HUDEP-2 (cell line): ENCODE results near the gene MYO18B.

Source experiments
- DNase-seq, 76 experiments: peaks; one replicate each; lab custom pipeline; 2025; ENCODE audit not compliant: unreplicated experiment in 76 of 76; lab: John Stamatoyannopoulos, UW

MYO18B gene

DNA sequence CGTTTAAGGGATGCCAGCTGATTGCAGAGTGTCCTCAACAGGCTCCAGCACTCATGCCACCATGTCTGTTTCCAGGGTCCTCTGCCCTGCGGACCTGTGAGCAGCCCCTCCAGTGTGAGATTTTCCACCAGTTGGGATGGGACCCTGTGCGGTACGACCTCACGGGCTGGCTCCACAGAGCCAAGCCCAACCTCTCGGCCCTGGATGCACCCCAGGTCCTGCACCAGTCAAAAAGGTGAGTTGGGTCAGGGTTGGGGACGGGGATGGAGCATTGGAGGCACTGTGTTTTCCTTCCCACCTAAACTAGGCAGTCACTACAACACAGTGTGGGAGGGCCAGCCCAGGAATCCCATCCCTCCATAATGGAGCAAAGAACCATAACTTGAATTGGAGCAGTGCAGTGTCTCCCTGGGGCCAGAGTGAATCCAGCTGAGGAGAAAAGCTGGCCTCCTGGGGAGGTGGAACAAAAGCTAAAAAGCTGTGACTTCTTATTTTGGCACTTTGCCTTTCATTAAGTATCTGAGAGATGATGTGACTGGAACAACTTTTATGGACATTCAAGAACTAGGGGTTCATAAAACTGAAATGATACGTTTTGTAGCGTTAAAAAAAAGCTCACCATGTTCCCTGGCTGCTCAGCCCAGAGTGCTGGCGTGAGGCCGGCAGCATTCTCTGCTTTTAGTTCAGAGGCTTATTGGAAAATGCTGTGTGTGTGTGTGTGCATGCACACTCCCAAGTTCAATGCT is 101.8 kb downstream of the MYO18B start:
- DNase-seq: no peak

- no peak for DNase-seq
These were observed 102.6 kb downstream of the MYO18B start for GRCh38 chr22:25844601-25845000.

DNA sequence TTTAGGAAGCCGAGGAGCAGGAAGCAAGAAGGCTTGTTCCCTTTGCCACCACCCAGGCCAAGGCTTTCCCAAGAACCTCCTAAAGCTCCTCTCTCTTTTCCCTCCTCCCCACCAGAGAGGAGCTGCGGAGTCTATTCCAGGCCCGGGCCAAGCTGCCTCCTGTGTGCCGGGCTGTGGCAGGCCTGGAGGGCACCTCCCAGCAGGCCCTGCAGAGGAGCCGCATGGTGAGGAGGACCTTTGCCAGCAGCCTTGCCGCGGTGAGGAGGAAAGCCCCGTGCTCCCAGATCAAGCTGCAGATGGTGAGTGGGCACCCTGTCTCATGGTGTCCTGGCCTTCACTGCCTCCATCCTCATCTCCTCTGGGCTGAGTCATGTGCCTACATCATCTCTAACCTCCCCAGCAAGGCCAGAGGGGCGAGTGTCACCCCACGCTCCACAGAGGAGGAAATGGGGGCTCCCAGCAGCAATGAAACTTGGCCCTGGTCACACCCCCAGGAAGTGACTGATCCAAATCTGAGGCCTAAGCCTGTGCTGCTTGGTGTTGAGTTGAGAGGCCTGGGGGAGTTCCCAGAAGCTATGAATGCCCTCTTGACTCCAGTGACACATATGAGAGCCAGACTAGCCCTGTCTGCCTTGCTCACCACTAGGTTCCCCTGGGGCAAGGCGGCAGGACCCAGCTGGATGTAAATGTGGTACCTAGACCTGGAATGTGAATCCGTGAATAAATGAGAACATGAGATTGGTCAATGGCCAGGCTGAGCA is 104.2 kb downstream of the MYO18B start:
- no peak for DNase-seq

DNA sequence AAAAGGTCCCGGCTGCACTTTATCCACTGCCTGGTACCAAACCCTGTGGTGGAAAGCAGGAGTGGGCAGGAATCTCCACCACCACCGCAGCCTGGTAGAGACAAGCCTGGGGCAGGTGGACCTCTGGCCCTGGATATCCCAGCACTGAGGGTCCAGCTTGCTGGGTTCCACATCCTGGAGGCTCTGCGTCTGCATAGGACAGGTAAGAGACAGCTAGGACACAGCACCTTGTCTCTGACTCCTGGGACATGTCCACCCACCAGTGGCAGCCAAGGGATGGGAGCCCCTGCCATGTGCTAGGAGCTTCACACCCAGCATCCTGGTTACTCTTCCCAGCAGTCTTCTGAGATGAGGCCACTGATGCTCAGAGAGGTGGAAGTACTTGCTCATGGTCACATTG is 105.5 kb downstream of the MYO18B start:
- DNase-seq: no peak

GRCh38 chr22:25848954-25849353 is 107.0 kb downstream of the MYO18B start:
- DNase-seq: no peak

- no peak for DNase-seq
These were observed 107.5 kb downstream of the MYO18B start for GRCh38 chr22:25849522-25849921.

- no peak for DNase-seq
These were observed 110.2 kb downstream of the MYO18B start for GRCh38 chr22:25852223-25852622.

DNA sequence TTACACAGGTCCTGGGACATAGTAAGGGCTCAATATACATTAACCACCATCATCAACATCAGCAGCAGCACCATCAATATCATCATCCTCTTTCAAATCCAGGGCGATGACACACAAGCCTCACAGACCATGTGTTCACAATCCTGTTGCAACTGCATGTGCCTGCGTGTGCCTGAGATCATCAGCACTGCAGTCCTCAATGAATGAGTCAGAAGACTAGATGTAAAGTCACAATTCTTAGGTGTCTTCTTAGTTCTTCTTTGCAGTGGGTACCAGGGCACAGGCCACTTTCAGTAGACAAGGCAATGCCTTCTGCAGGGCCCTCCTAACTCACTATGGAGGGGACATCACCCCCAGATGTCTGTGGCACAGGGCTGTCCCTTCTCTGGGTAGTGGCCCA is 111.1 kb downstream of the MYO18B start:
- no peak for DNase-seq

- no peak for DNase-seq
These were observed 111.7 kb downstream of the MYO18B start for GRCh38 chr22:25853501-25854284.

GRCh38 chr22:25869771-25870170 is 127.8 kb downstream of the MYO18B start:
- DNase-seq: no peak

DNA sequence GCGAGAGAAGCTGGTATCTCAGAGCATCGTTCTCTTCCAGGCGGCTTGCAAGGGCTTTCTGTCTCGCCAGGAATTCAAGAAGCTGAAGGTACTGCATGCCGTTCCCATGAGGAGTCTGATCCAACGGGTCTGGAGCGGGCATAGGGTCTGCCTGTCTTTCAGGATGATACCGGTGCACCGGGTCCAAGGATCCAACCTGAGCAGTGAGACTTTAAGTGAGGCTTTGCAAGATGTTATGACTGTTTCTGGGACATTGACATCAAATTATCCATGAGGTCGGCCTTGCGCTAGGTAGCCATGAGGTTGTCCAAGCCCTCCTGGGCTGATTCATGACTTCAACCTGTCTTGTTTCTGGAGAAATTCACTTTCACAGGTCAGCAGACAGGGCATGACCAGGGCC is 132.3 kb downstream of the MYO18B start:
- no peak for DNase-seq

DNA sequence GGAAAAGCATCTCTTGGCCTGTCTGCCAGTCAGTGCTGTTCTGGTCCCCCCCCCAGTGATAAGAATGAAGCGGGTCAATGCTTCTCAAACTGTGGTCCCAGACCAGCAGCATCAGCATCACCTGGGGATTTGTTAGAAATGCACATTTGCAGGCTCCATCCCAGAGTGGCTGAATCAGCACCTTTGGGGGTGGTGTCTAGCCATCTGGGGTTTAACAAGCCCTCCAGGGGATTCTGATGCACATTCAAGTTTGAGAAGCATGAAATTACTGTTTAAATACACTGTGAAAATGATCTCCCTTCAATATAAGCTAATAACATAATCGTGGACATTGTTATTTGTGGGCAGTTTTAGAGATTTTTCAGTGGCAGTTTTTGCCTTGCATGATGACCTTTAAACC is 133.5 kb downstream of the MYO18B start:
- no peak for DNase-seq

- no peak for DNase-seq
These were observed 134.9 kb downstream of the MYO18B start for GRCh38 chr22:25876871-25877270.

DNA sequence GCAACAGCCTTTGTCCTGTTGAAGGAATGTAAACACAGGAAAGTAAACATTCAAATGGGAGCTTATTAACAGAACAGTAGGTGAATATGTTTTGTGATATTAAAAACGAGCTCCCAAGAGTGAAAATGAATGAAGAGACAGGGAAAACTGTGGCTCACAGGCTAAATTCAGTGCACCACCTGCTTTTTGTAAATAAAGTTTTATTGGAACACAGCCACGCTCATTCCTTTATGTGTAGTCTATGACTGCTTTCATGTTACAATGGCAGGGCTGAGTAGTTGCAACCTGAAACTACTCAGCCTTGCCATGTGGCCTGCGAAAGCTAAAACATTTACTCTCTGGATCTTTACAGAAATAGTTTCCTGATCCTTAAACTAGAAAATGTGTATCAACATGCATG is 136.9 kb downstream of the MYO18B start:
- DNase-seq: no peak

DNA sequence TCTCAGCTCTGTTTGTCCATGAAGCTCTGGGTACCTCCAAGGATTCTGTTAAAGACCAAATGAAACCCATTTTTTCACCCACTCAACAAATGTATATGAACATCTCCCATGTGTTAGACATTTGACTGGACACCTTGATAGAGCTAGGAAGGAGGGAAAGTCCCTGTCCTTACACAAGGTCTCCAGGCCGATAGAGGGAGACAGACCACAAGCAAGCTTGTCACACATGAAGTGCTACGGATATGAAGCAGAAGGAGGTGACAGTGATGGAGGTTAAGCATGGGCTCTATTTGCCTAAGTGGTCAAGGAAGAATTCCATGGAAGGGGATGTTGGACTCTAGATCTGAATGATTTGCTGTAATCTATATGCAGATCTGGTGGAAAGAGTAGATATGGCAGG is 138.5 kb downstream of the MYO18B start:
- peak in 1 of 76 experiments; percentile 8 for DNase-seq

- no peak for DNase-seq
These were observed 139.3 kb downstream of the MYO18B start for GRCh38 chr22:25881210-25881755.

- no peak for DNase-seq
These were observed 140.4 kb downstream of the MYO18B start for GRCh38 chr22:25882360-25882759.

GRCh38 chr22:25883482-25884033 is 141.6 kb downstream of the MYO18B start:
- no peak for DNase-seq

GRCh38 chr22:25884121-25884520 is 142.1 kb downstream of the MYO18B start:
- DNase-seq: no peak

DNA sequence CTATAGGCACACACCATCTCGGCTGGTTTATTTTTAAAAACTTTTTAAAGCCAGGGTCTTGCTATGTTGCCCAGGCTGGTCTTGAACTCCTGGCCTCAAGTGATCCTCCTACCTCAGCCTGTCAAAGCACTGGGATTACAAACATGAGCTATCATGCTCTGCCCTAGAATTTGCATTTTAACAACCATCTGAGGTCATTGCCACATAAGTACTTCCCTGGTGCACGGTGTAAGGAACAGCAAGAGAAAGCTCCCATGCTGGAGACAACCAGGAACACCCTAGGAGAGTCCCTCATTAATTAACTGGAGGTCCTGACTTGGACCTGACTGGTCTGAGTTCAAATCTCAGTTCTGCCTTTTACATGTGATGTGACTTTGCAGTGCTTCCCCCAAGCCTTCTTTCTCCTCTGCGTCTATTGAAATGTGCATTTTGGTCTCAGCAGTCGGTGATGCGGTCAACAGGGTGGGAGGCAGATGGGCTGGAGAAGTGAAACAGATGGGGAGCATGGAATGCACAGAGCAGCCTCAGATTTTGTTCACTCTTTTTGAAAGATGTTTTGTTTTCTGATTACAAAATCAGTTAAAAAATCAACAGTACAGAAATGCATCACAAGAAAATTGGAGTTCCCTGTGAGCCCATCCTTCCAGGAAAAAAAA is 146.5 kb downstream of the MYO18B start:
- DNase-seq: no peak
